HCT116 (cell line): ENCODE results near the gene IGF2R. TPM values are rescaled to one million over a fixed set of nuclear protein-coding genes. Genes with fewer than 3 reads are reported as not detected.

ENCODE experiments used
- ATAC-seq: fragments of 200-7000 bp; cut with Tn5 transposase; 2 replicates; pipeline ENCODE4 v1.9.1; 2020; ENCODE audit warnings: mild to moderate bottlenecking, moderate library complexity
- BruUV-seq: library from RNA; stranded (reverse); fragments of 400-500 nt; replicated peaks from 2 replicates; lab custom pipeline; 2021; lab: Mats Ljungman, UMichigan
- CTCF ChIA-PET: fragments of 300-600 bp; sonication (Branson Sonifier 250); formaldehyde crosslinking; loops from one replicate; lab custom pipeline; 2021; ENCODE audit warnings: antibody characterized with exemption; lab: Charles Lee
- POLR2A ChIA-PET: fragments of 300-600, 350-600 bp; sonication (Branson Sonifier 250); formaldehyde crosslinking; loops from one replicate; lab custom pipeline; 2021; ENCODE audit warnings: antibody characterized with exemption; lab: Charles Lee
- RAD21 ChIA-PET, 2 experiments: fragments of 300-600 bp; sonication (Branson Sonifier 250); formaldehyde crosslinking; loops; one replicate each; lab custom pipeline; 2023; ENCODE audit warnings: low total read pairs in 2 of 2; ENCODE audit not compliant: uncharacterized antibody in 2 of 2, unreplicated experiment in 2 of 2, low non-redundant PET in 1 of 2; lab: Charles Lee
- DNase-seq: peaks from one replicate; pipeline ENCODE4 v3.0.0-alpha.2; 2010; ENCODE audit warnings: low read depth, low spot score
- H2AFZ ChIP-seq: fragments of 200-600 bp; shearing (Covaris generic), sonication (generic); 2 replicates; pipeline ENCODE4 v1.6.1; 2017; ENCODE audit warnings: low read depth, mixed run types, mixed read lengths, antibody characterized with exemption, low read length; ENCODE audit not compliant: poor library complexity, severe bottlenecking
- H3K27ac ChIP-seq: 2 replicates; pipeline ENCODE4 v1.5.1; 2012; ENCODE audit warnings: low read depth, low read length
- H3K27me3 ChIP-seq: fragments of 200-600 bp; sonication (generic); 2 replicates; pipeline ENCODE4 v1.6.1; 2016; ENCODE audit warnings: mixed run types, low read length, mixed read lengths; ENCODE audit not compliant: insufficient read depth
- H3K36me3 ChIP-seq, 2 experiments: fragments of 200-500 bp in 1 of 2; fragments of 200-600 bp in 1 of 2; sonication (Bioruptor generic) in 1 of 2; sonication (generic) in 1 of 2; 2 replicates each; pipeline versions ENCODE4 v1.5.1 to v1.6.1; 2014 to 2016; ENCODE audit warnings: low read length in 2 of 2, inconsistent platforms in 1 of 2, mixed read lengths in 1 of 2, mixed run types in 1 of 2; ENCODE audit not compliant: insufficient read depth in 2 of 2, control insufficient read depth in 1 of 2
- H3K4me1 ChIP-seq, 2 experiments: fragments of 200-600 bp in 1 of 2; sonication (generic) in 1 of 2; 2 replicates each; pipeline versions ENCODE4 v1.5.1 to v1.6.1; 2012 to 2017; ENCODE audit warnings: low read length in 2 of 2, inconsistent platforms in 1 of 2, mild to moderate bottlenecking in 1 of 2, mixed read lengths in 1 of 2, mixed run types in 1 of 2, moderate library complexity in 1 of 2; ENCODE audit not compliant: insufficient read depth in 2 of 2, control insufficient read depth in 1 of 2
- H3K4me2 ChIP-seq: fragments of 200-600 bp; sonication (generic); 2 replicates; pipeline ENCODE4 v1.6.1; 2017; ENCODE audit warnings: mixed run types, low read length, mixed read lengths
- H3K4me3 ChIP-seq, 2 experiments: fragments of 200-600 bp in 1 of 2; sonication (generic) in 1 of 2; replicated peaks in 1 of 2; 2 replicates each; pipeline ENCODE4 v1.5.1; 2011 to 2016; ENCODE audit warnings: low read length in 2 of 2, control low read depth in 1 of 2, low read depth in 1 of 2, mild to moderate bottlenecking in 1 of 2, mixed read lengths in 1 of 2, mixed run types in 1 of 2
- H3K79me2 ChIP-seq: fragments of 200-600 bp; sonication (generic); 2 replicates; pipeline ENCODE4 v1.6.1; 2017; ENCODE audit warnings: mild to moderate bottlenecking, mixed run types, low read length, moderate library complexity, mixed read lengths; ENCODE audit not compliant: insufficient read depth
- H3K9ac ChIP-seq: fragments of 200-600 bp; sonication (generic); 2 replicates; pipeline ENCODE4 v1.6.1; 2016; ENCODE audit warnings: low read length, mixed read lengths
- H3K9me2 ChIP-seq: fragments of 200-600 bp; sonication (generic), shearing (Covaris generic); 2 replicates; pipeline ENCODE4 v1.6.1; 2017; ENCODE audit warnings: mixed run types, mild to moderate bottlenecking, moderate library complexity; ENCODE audit not compliant: insufficient read depth
- H3K9me3 ChIP-seq, 2 experiments: fragments of 200-500 bp in 1 of 2; fragments of 200-600 bp in 1 of 2; sonication (Bioruptor generic) in 1 of 2; sonication (generic) in 1 of 2; 2 replicates each; pipeline ENCODE4 v1.6.1; 2014 to 2017; ENCODE audit warnings: low read length in 2 of 2, mixed read lengths in 2 of 2, inconsistent platforms in 1 of 2, low read depth in 1 of 2, mild to moderate bottlenecking in 1 of 2, mixed run types in 1 of 2, moderate library complexity in 1 of 2; ENCODE audit not compliant: control insufficient read depth in 1 of 2, insufficient read depth in 1 of 2
- H4K20me1 ChIP-seq: fragments of 200-600 bp; sonication (generic), shearing (Covaris generic); 2 replicates; pipeline ENCODE4 v1.6.1; 2017; ENCODE audit warnings: mixed run types, mild to moderate bottlenecking, moderate library complexity; ENCODE audit not compliant: insufficient read depth
- ATF3 ChIP-seq: IDR thresholded peaks from 2 replicates; pipeline ENCODE4 v1.6.1; 2012
- CBX3 ChIP-seq: IDR thresholded peaks from 2 replicates; pipeline ENCODE4 v1.6.1; 2012; ENCODE audit warnings: low read depth
- CEBPB ChIP-seq: IDR thresholded peaks from 2 replicates; pipeline ENCODE4 v1.6.1; 2012; ENCODE audit warnings: low read depth
- EGR1 ChIP-seq: IDR thresholded peaks from 2 replicates; pipeline ENCODE4 v1.6.1; 2012; ENCODE audit warnings: low read depth
- ELF1 ChIP-seq: IDR thresholded peaks from 2 replicates; pipeline ENCODE4 v1.6.1; 2012; ENCODE audit warnings: low read depth, borderline replicate concordance
- EZH2 ChIP-seq: fragments of 200-600 bp; sonication (generic); IDR thresholded peaks from 2 replicates; pipeline ENCODE4 v1.6.1; 2017; ENCODE audit warnings: antibody characterized with exemption, mixed run types
- POLR2A ChIP-seq: IDR thresholded peaks from 2 replicates; pipeline ENCODE4 v1.7.0; 2011; ENCODE audit warnings: borderline replicate concordance; ENCODE audit not compliant: insufficient read depth, insufficient read length; ENCODE audit errors: extremely low read depth
- POLR2AphosphoS5 ChIP-seq: IDR thresholded peaks from 2 replicates; pipeline ENCODE4 v1.6.1; 2011; ENCODE audit warnings: mild to moderate bottlenecking, low read depth, low read length, moderate library complexity
- RAD21 ChIP-seq: IDR thresholded peaks from 2 replicates; pipeline ENCODE4 v1.6.1; 2012; ENCODE audit warnings: low read depth, mild to moderate bottlenecking
- SIN3A ChIP-seq: IDR thresholded peaks from 2 replicates; pipeline ENCODE4 v1.6.1; 2012; ENCODE audit warnings: low read depth
- SP1 ChIP-seq: IDR thresholded peaks from 2 replicates; pipeline ENCODE4 v1.6.1; 2012; ENCODE audit warnings: low read depth
- TCF7L2 ChIP-seq: IDR thresholded peaks from 2 replicates; pipeline ENCODE4 v1.7.0; 2011; ENCODE audit warnings: borderline replicate concordance, inconsistent platforms; ENCODE audit not compliant: insufficient read depth, insufficient read length; ENCODE audit errors: extremely low read depth
- ZFX ChIP-seq: fragments of 450-650 bp; IDR thresholded peaks from 2 replicates; pipeline ENCODE4 v1.6.1; 2017
- intact Hi-C: fragments of 100-400 bp; cut with micrococcal nuclease; formaldehyde crosslinking; loops from 2 replicates; pipeline ENCODE4 v1.10.0; 2022
- total RNA-seq: library from RNA; stranded (reverse); gene quantifications from one replicate; pipeline ENCODE4 v1.2.1, GENCODE V29; 2021; ENCODE audit not compliant: unreplicated experiment
- TF ChIP-seq, protein P1 (sequence below): IDR thresholded peaks from 2 replicates; pipeline ENCODE4 v1.6.1; 2011; ENCODE audit warnings: mild to moderate bottlenecking, low read length, moderate library complexity; ENCODE audit not compliant: insufficient replicate concordance; ENCODE audit errors: extremely low read depth
- TF ChIP-seq, protein P2 (sequence below), 3 experiments: fragments of 200-600 bp in 1 of 3; sonication (generic) in 1 of 3; IDR thresholded peaks in 2 of 3; conservative IDR thresholded peaks in 1 of 3; 2 replicates each; pipeline ENCODE4 v1.5.1; 2012 to 2017; ENCODE audit warnings: low read depth in 2 of 3, low read length in 2 of 3, antibody characterized with exemption in 1 of 3, borderline replicate concordance in 1 of 3, control low read depth in 1 of 3, mild to moderate bottlenecking in 1 of 3, mixed read lengths in 1 of 3, mixed run types in 1 of 3, moderate library complexity in 1 of 3; ENCODE audit not compliant: insufficient read depth in 1 of 3

The IGF2R gene
- total RNA-seq, 1 experiment from 2014 or later: 37.0 TPM

GRCh38 chr6:160101277-160102205, 132.7 kb downstream of the IGF2R start:
- Histone ChIP-seq H3K27me3 (no peaks in the 10 kb centered on the region), H4K20me1 (no peaks in the 10 kb centered on the region), H3K9ac (no peak overlapping the region), H3K79me2 (no peaks in the 10 kb centered on the region), H3K27ac (no peak overlapping the region), H3K36me3 (peaks cover 0 to 16% of the 10 kb centered on the region in 2 experiments; a peak in 2 of 4 replicates), H3K4me2 (no peak overlapping the region), H2AFZ (no peak overlapping the region), H3K4me1 (no peaks in the 10 kb centered on the region), H3K9me2 (no peaks in the 10 kb centered on the region), H3K9me3 (no peaks in the 10 kb centered on the region), H3K4me3 (no peak overlapping the region)
- CTCF ChIA-PET: no interaction called here
- no peak for DNase-seq
- TF ChIP-seq SP1 (no peak), ATF3 (no peak), ELF1 (no peak), EZH2 (no peak), ZFX (no peak), POLR2A (no peak), EGR1 (no peak), CEBPB (no peak), SIN3A (no peak), TCF7L2 (no peak), POLR2AphosphoS5 (no peak), RAD21 (no peak), CBX3 (no peak)
- TF ChIP-seq, protein P1, sequence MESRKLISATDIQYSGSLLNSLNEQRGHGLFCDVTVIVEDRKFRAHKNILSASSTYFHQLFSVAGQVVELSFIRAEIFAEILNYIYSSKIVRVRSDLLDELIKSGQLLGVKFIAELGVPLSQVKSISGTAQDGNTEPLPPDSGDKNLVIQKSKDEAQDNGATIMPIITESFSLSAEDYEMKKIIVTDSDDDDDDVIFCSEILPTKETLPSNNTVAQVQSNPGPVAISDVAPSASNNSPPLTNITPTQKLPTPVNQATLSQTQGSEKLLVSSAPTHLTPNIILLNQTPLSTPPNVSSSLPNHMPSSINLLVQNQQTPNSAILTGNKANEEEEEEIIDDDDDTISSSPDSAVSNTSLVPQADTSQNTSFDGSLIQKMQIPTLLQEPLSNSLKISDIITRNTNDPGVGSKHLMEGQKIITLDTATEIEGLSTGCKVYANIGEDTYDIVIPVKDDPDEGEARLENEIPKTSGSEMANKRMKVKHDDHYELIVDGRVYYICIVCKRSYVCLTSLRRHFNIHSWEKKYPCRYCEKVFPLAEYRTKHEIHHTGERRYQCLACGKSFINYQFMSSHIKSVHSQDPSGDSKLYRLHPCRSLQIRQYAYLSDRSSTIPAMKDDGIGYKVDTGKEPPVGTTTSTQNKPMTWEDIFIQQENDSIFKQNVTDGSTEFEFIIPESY: no peak
- TF ChIP-seq, protein P2, sequence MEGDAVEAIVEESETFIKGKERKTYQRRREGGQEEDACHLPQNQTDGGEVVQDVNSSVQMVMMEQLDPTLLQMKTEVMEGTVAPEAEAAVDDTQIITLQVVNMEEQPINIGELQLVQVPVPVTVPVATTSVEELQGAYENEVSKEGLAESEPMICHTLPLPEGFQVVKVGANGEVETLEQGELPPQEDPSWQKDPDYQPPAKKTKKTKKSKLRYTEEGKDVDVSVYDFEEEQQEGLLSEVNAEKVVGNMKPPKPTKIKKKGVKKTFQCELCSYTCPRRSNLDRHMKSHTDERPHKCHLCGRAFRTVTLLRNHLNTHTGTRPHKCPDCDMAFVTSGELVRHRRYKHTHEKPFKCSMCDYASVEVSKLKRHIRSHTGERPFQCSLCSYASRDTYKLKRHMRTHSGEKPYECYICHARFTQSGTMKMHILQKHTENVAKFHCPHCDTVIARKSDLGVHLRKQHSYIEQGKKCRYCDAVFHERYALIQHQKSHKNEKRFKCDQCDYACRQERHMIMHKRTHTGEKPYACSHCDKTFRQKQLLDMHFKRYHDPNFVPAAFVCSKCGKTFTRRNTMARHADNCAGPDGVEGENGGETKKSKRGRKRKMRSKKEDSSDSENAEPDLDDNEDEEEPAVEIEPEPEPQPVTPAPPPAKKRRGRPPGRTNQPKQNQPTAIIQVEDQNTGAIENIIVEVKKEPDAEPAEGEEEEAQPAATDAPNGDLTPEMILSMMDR (IDR thresholded peaks at IDR 0.05 in 2 of 3, conservative IDR thresholded peaks at IDR 0.05 in 1 of 3; ENCODE audit: borderline replicate concordance in 1 of 3, insufficient read depth in 1 of 3, low read depth in 2 of 3, low read length in 2 of 3): no peak
- BruUV-seq: no TSS peak
- intact Hi-C loops: no loop called here
- POLR2A ChIA-PET: no interaction called here
- RAD21 ChIA-PET: no interaction called here
- ATAC-seq: no peak
